Panc1 (cell line): ENCODE results near the gene PBX2. TPM values are rescaled to one million over a fixed set of nuclear protein-coding genes. Genes with fewer than 3 reads are reported as not detected.

Experiments used
- ATAC-seq: fragments of 200-7000 bp; cut with Tn5 transposase; 2 replicates; pipeline ENCODE4 v1.9.1; 2020; ENCODE audit warnings: mild to moderate bottlenecking, moderate library complexity
- BruUV-seq: library from RNA; stranded (reverse); fragments of 400-500 nt; replicated peaks from 2 replicates; lab custom pipeline; 2021; lab: Mats Ljungman, UMichigan
- CTCF ChIA-PET: fragments of 300-600 bp; sonication (Branson Sonifier 250); formaldehyde crosslinking; loops from one replicate; lab custom pipeline; 2022; ENCODE audit warnings: antibody characterized with exemption; lab: Charles Lee
- POLR2A ChIA-PET: fragments of 300-600 bp; sonication (Branson Sonifier 250); formaldehyde crosslinking; loops from one replicate; lab custom pipeline; 2022; ENCODE audit warnings: antibody characterized with exemption; lab: Charles Lee
- DNase-seq: peaks from one replicate; pipeline ENCODE4 v3.0.0-alpha.2; 2010; ENCODE audit warnings: low read depth, low spot score
- H3K27ac ChIP-seq: 2 replicates; pipeline ENCODE4 v1.5.1; 2011; ENCODE audit warnings: mild to moderate bottlenecking, low read length, inconsistent platforms
- H3K27me3 ChIP-seq: fragments of 200-500 bp; sonication (Bioruptor generic); 2 replicates; pipeline ENCODE4 v1.6.0; 2014; ENCODE audit warnings: low read length, inconsistent platforms; ENCODE audit not compliant: control insufficient read depth, insufficient read depth
- H3K36me3 ChIP-seq: fragments of 200-500 bp; sonication (Bioruptor generic); 2 replicates; pipeline ENCODE4 v1.5.1; 2014; ENCODE audit warnings: inconsistent platforms, mild to moderate bottlenecking, low read length, moderate library complexity; ENCODE audit not compliant: control insufficient read depth, insufficient read depth
- H3K4me1 ChIP-seq: 2 replicates; pipeline ENCODE4 v1.5.1; 2011; ENCODE audit warnings: inconsistent platforms, mild to moderate bottlenecking, low read length, moderate library complexity; ENCODE audit not compliant: control insufficient read depth, insufficient read depth
- H3K4me3 ChIP-seq, 2 experiments: 2 replicates each; pipeline ENCODE4 v1.5.1; 2011 to 2012; ENCODE audit warnings: low read depth in 2 of 2, low read length in 2 of 2, mild to moderate bottlenecking in 2 of 2, inconsistent platforms in 1 of 2, moderate library complexity in 1 of 2
- H3K9me3 ChIP-seq: fragments of 200-500 bp; sonication (Bioruptor generic); 2 replicates; pipeline ENCODE4 v1.5.1; 2014; ENCODE audit warnings: low read depth, mild to moderate bottlenecking, inconsistent platforms, low read length, moderate library complexity; ENCODE audit not compliant: control insufficient read depth, insufficient read depth
- CTCF ChIP-seq: fragments of 450-650 bp; IDR thresholded peaks from 2 replicates; pipeline ENCODE4 v1.5.1; 2017; ENCODE audit warnings: mild to moderate bottlenecking
- POLR2AphosphoS5 ChIP-seq: IDR thresholded peaks from 2 replicates; pipeline ENCODE4 v1.6.1; 2012; ENCODE audit warnings: mild to moderate bottlenecking, low read depth, low read length, moderate library complexity
- REST ChIP-seq, 2 experiments: IDR thresholded peaks; 2 replicates each; pipeline ENCODE4 v1.6.1; 2011 to 2012; ENCODE audit warnings: low read depth in 2 of 2, control low read depth in 1 of 2, low read length in 1 of 2, mild to moderate bottlenecking in 1 of 2, moderate library complexity in 1 of 2; ENCODE audit not compliant: insufficient read depth in 1 of 2
- SIN3A ChIP-seq: IDR thresholded peaks from 2 replicates; pipeline ENCODE4 v1.6.1; 2012; ENCODE audit warnings: low read depth, mild to moderate bottlenecking, low read length, moderate library complexity, borderline replicate concordance; ENCODE audit not compliant: insufficient read depth
- TCF7L2 ChIP-seq: IDR thresholded peaks from 2 replicates; pipeline ENCODE4 v1.6.1; 2011; ENCODE audit warnings: mild to moderate bottlenecking, low read depth, low read length, inconsistent platforms
- in situ Hi-C: cut with HindIII; loops from 2 replicates; pipeline ENCODE4 v1.10.0; 2016; ENCODE audit warnings: low sequenced_read_pairs, low pct_unique_long_range_greater_than_20kb
- intact Hi-C: fragments of 100-400 bp; cut with micrococcal nuclease; formaldehyde crosslinking; loops from one replicate; pipeline ENCODE4 v1.10.0; 2022; ENCODE audit not compliant: unreplicated experiment
- total RNA-seq: library from RNA; stranded (reverse); gene quantifications from one replicate; pipeline ENCODE4 v1.2.1, GENCODE V29; 2021; ENCODE audit not compliant: unreplicated experiment

PBX2 gene
- total RNA-seq, 1 experiment from 2014 or later, result 76.2 TPM

GRCh38 chr6:32234934-32235333, 44.9 kb upstream of the PBX2 start:
- no peak overlapping the region for H3K4me3 ChIP-seq
- in situ Hi-C loops (no loop called here), intact Hi-C loops (no loop called here)
- DNase-seq (no peak), ATAC-seq (no peak)
- no peaks in the 10 kb centered on the region for H3K27me3 ChIP-seq
- H3K36me3 ChIP-seq, result no peaks in the 10 kb centered on the region
- BruUV-seq, result no TSS peak
- POLR2A ChIA-PET, result no interaction called here
- CTCF ChIA-PET, result no interaction called here
- no peak overlapping the region for H3K27ac ChIP-seq
- TF ChIP-seq CTCF (0 out of 2 replicates have a peak, but pooled peaks have one; percentile 27), TCF7L2 (no peak), REST (IDR thresholded peaks at IDR 0.05; ENCODE audit: insufficient read depth in 1 of 2, low read depth in 2 of 2, low read length in 1 of 2) (no peak), POLR2AphosphoS5 (no peak)
- H3K4me1 ChIP-seq, result no peaks in the 10 kb centered on the region
- no peaks in the 10 kb centered on the region for H3K9me3 ChIP-seq

GRCh38 chr6:32226434-32226833, 36.4 kb upstream of the PBX2 start:
- H3K27me3 ChIP-seq, result no peaks in the 10 kb centered on the region
- no peak for ATAC-seq
- DNase-seq, result no peak
- H3K27ac ChIP-seq, result no peak overlapping the region
- POLR2A ChIA-PET, result interaction anchor here (0.5 kb wide), 1 partner anchor 29 kb away, joined by 6 read pairs; no protein-coding TSS in a partner anchor
- TF ChIP-seq REST (IDR thresholded peaks at IDR 0.05; ENCODE audit: insufficient read depth in 1 of 2, low read depth in 2 of 2, low read length in 1 of 2), result no peak
- TF ChIP-seq CTCF, result no peak
- no peak for TF ChIP-seq TCF7L2
- no peak for TF ChIP-seq SIN3A
- TF ChIP-seq POLR2AphosphoS5, result no peak
- in situ Hi-C loops, result no loop called here
- H3K36me3 ChIP-seq, result no peaks in the 10 kb centered on the region
- CTCF ChIA-PET, result no interaction called here
- H3K9me3 ChIP-seq, result no peaks in the 10 kb centered on the region
- intact Hi-C loops, result no loop called here
- no peaks in the 10 kb centered on the region for H3K4me1 ChIP-seq
- H3K4me3 ChIP-seq, result no peak overlapping the region
- no TSS peak for BruUV-seq
